HEK293 (cell line): ENCODE results near the gene AGPAT4.

ENCODE experiments used
- CTCF ChIA-PET: fragments of 350-600 bp; formaldehyde crosslinking; extraction: SDS; loops from one replicate; lab custom pipeline; 2021; ENCODE audit warnings: antibody characterized with exemption; lab: Yijun Ruan, JAX
- POLR2A ChIA-PET: fragments of 300-600 bp; formaldehyde crosslinking; extraction: SDS; loops from one replicate; lab custom pipeline; 2020; ENCODE audit warnings: antibody characterized with exemption, inconsistent platforms; lab: Yijun Ruan, JAX
- H3K27ac ChIP-seq: fragments of 200-500 bp; sonication (Bioruptor generic); 2 replicates; pipeline ENCODE4 v1.5.1; 2014; ENCODE audit warnings: low read depth, low read length, control low read depth, inconsistent platforms; ENCODE audit errors: extremely low read depth
- H3K36me3 ChIP-seq, 2 experiments: fragments of 200-500 bp in 1 of 2; sonication (Bioruptor generic) in 1 of 2; 1 replicate in 1 of 2; 2 replicates in 1 of 2; pipeline ENCODE4 v1.5.1; 2014 to 2017; ENCODE audit warnings: inconsistent platforms in 2 of 2, low read length in 2 of 2; ENCODE audit not compliant: control insufficient read depth in 2 of 2, insufficient read depth in 1 of 2
- H3K4me1 ChIP-seq: fragments of 200-500 bp; sonication (Bioruptor generic); 2 replicates; pipeline ENCODE4 v1.5.1; 2014; ENCODE audit warnings: mild to moderate bottlenecking, low read length, inconsistent platforms; ENCODE audit not compliant: control insufficient read depth, insufficient read depth
- H3K4me3 ChIP-seq: 2 replicates; pipeline ENCODE4 v1.5.1; 2011; ENCODE audit warnings: low read depth, mild to moderate bottlenecking, control low read depth, low read length, moderate library complexity
- H3K9me3 ChIP-seq: fragments of 200-500 bp; sonication (Bioruptor generic); 2 replicates; pipeline ENCODE4 v1.5.1; 2014; ENCODE audit warnings: low read depth, low read length, inconsistent platforms; ENCODE audit not compliant: control insufficient read depth, insufficient read depth
- BCL11B ChIP-seq: fragments of 450-650 bp; formaldehyde crosslinking; IDR thresholded peaks from 2 replicates; pipeline ENCODE4 v1.5.1; 2016; ENCODE audit warnings: low read depth, missing biosample characterization, missing genetic modification characterization
- HOXA7 ChIP-seq: sonication (generic); formaldehyde crosslinking; IDR thresholded peaks from 2 replicates; pipeline ENCODE4 v1.8.1; 2022; ENCODE audit warnings: missing genetic modification reagents, borderline replicate concordance
- IKZF3 ChIP-seq: fragments of 450-650 bp; IDR thresholded peaks from 2 replicates; pipeline ENCODE4 v1.5.0; 2018; ENCODE audit warnings: missing biosample characterization, mild to moderate bottlenecking, missing genetic modification characterization, moderate library complexity
- INSM2 ChIP-seq: fragments of 450-650 bp; formaldehyde crosslinking; IDR thresholded peaks from 2 replicates; pipeline ENCODE4 v1.5.1; 2016; ENCODE audit warnings: missing biosample characterization, missing genetic modification characterization
- KLF10 ChIP-seq: fragments of 450-650 bp; IDR thresholded peaks from 2 replicates; pipeline ENCODE4 v1.5.1; 2018; ENCODE audit warnings: missing biosample characterization, mild to moderate bottlenecking, missing genetic modification characterization
- MZF1 ChIP-seq: fragments of 450-650 bp; formaldehyde crosslinking; IDR thresholded peaks from 2 replicates; pipeline ENCODE4 v1.5.1; 2017; ENCODE audit warnings: missing biosample characterization, missing genetic modification characterization, borderline replicate concordance
- OSR2 ChIP-seq: fragments of 450-650 bp; formaldehyde crosslinking; IDR thresholded peaks from 2 replicates; pipeline ENCODE4 v1.5.1; 2016; ENCODE audit warnings: missing biosample characterization, missing genetic modification characterization
- PATZ1 ChIP-seq: fragments of 450-650 bp; formaldehyde crosslinking; IDR thresholded peaks from 2 replicates; pipeline ENCODE4 v1.5.1; 2016; ENCODE audit warnings: missing biosample characterization, missing genetic modification characterization
- ZBTB17 ChIP-seq: fragments of 450-650 bp; formaldehyde crosslinking; IDR thresholded peaks from 2 replicates; pipeline ENCODE4 v1.5.1; 2016; ENCODE audit warnings: missing biosample characterization, missing genetic modification characterization
- ZIC2 ChIP-seq: fragments of 450-650 bp; formaldehyde crosslinking; IDR thresholded peaks from 2 replicates; pipeline ENCODE4 v1.5.1; 2016; ENCODE audit warnings: missing biosample characterization, missing genetic modification characterization
- ZNF10 ChIP-seq: fragments of 450-650 bp; formaldehyde crosslinking; IDR thresholded peaks from 2 replicates; pipeline ENCODE4 v1.5.1; 2017; ENCODE audit warnings: missing biosample characterization, missing genetic modification characterization
- ZNF140 ChIP-seq: fragments of 450-650 bp; formaldehyde crosslinking; IDR thresholded peaks from 2 replicates; pipeline ENCODE4 v1.5.1; 2016; ENCODE audit warnings: missing biosample characterization, missing genetic modification characterization
- ZNF169 ChIP-seq: fragments of 450-650 bp; formaldehyde crosslinking; IDR thresholded peaks from 2 replicates; pipeline ENCODE4 v1.5.1; 2016; ENCODE audit warnings: missing biosample characterization, missing genetic modification characterization
- ZNF18 ChIP-seq: fragments of 450-650 bp; formaldehyde crosslinking; IDR thresholded peaks from 2 replicates; pipeline ENCODE4 v1.5.1; 2016; ENCODE audit warnings: missing biosample characterization, missing genetic modification characterization
- ZNF2 ChIP-seq: fragments of 450-650 bp; formaldehyde crosslinking; IDR thresholded peaks from 2 replicates; pipeline ENCODE4 v1.5.1; 2016; ENCODE audit warnings: missing biosample characterization, missing genetic modification characterization
- ZNF202 ChIP-seq: fragments of 450-650 bp; formaldehyde crosslinking; IDR thresholded peaks from 2 replicates; pipeline ENCODE4 v1.5.1; 2016; ENCODE audit warnings: missing biosample characterization, missing genetic modification characterization, borderline replicate concordance
- ZNF223 ChIP-seq: fragments of 450-650 bp; formaldehyde crosslinking; IDR thresholded peaks from 2 replicates; pipeline ENCODE4 v1.5.1; 2016; ENCODE audit warnings: missing biosample characterization, missing genetic modification characterization
- ZNF23 ChIP-seq: fragments of 450-650 bp; formaldehyde crosslinking; IDR thresholded peaks from 2 replicates; pipeline ENCODE4 v1.5.1; 2016; ENCODE audit warnings: missing biosample characterization, missing genetic modification characterization, borderline replicate concordance
- ZNF311 ChIP-seq: fragments of 450-650 bp; formaldehyde crosslinking; IDR thresholded peaks from 2 replicates; pipeline ENCODE4 v1.5.1; 2017; ENCODE audit warnings: missing biosample characterization, missing genetic modification characterization, borderline replicate concordance
- ZNF366 ChIP-seq: fragments of 450-650 bp; formaldehyde crosslinking; conservative IDR thresholded peaks from 2 replicates; pipeline ENCODE4 v1.5.1; 2016; ENCODE audit warnings: missing biosample characterization, missing genetic modification characterization
- ZNF510 ChIP-seq: fragments of 450-650 bp; formaldehyde crosslinking; IDR thresholded peaks from 2 replicates; pipeline ENCODE4 v1.5.1; 2018; ENCODE audit warnings: mild to moderate bottlenecking, missing genetic modification characterization, missing biosample characterization; ENCODE audit not compliant: insufficient replicate concordance
- ZNF529 ChIP-seq: fragments of 450-650 bp; formaldehyde crosslinking; IDR thresholded peaks from 2 replicates; pipeline ENCODE4 v1.5.1; 2017; ENCODE audit warnings: missing genetic modification characterization, missing biosample characterization; ENCODE audit not compliant: insufficient replicate concordance
- ZNF549 ChIP-seq: fragments of 450-650 bp; IDR thresholded peaks from 2 replicates; pipeline ENCODE4 v1.5.1; 2018; ENCODE audit warnings: missing biosample characterization, missing genetic modification characterization, mild to moderate bottlenecking, inconsistent platforms, moderate library complexity
- ZNF558 ChIP-seq: fragments of 450-650 bp; formaldehyde crosslinking; IDR thresholded peaks from 2 replicates; pipeline ENCODE4 v1.5.1; 2016; ENCODE audit warnings: missing biosample characterization, missing genetic modification characterization
- ZNF747 ChIP-seq: fragments of 450-650 bp; formaldehyde crosslinking; IDR thresholded peaks from 2 replicates; pipeline ENCODE4 v1.5.1; 2016; ENCODE audit warnings: missing biosample characterization, missing genetic modification characterization
- ZSCAN30 ChIP-seq: fragments of 450-650 bp; IDR thresholded peaks from 2 replicates; pipeline ENCODE4 v1.5.1; 2018; ENCODE audit warnings: missing biosample characterization, mild to moderate bottlenecking, missing genetic modification characterization, moderate library complexity
- TF ChIP-seq, protein P1 (sequence below): fragments of 450-650 bp; formaldehyde crosslinking; IDR thresholded peaks from 2 replicates; pipeline ENCODE4 v1.5.1; 2016; ENCODE audit warnings: missing biosample characterization, missing genetic modification characterization
- TF ChIP-seq, protein P2 (sequence below): fragments of 450-650 bp; formaldehyde crosslinking; conservative IDR thresholded peaks from 2 replicates; pipeline ENCODE4 v1.5.1; 2016; ENCODE audit warnings: low read depth, missing biosample characterization, missing genetic modification characterization

AGPAT4 gene

DNA sequence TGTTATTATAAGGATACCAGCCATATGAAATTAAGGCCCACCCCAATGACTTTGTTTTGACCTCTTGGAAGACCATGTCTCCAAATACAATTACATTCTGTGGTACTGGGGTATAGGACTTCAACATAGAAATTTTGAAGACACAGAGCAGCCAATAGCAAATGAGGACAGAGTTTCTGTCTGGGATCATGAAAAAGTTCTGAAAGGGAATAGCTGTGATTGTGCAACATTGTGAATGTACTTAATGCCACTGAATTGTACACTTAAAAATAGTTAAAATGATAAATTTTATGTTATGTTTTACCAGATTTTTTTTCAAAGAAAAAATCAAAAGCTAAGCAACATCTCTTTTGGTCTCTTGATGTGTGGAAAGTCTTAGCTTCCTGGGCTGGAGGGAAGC, 27.0 kb upstream of the AGPAT4 start:
- no peaks in the 10 kb centered on the region for H3K36me3 ChIP-seq
- TF ChIP-seq MZF1 (tag by site-specific recombination) (no peak), IKZF3 (tag by site-specific recombination) (no peak), INSM2 (tag by site-specific recombination) (no peak), ZNF169 (tag by site-specific recombination) (no peak), ZIC2 (tag by site-specific recombination) (no peak), OSR2 (tag by site-specific recombination) (no peak), ZNF366 (tag by site-specific recombination) (no peak), ZNF2 (tag by site-specific recombination) (no peak), ZNF202 (tag by site-specific recombination) (no peak), ZBTB17 (tag by site-specific recombination) (no peak), BCL11B (tag by site-specific recombination) (no peak), ZNF311 (tag by site-specific recombination) (no peak)
- TF ChIP-seq, protein P1, sequence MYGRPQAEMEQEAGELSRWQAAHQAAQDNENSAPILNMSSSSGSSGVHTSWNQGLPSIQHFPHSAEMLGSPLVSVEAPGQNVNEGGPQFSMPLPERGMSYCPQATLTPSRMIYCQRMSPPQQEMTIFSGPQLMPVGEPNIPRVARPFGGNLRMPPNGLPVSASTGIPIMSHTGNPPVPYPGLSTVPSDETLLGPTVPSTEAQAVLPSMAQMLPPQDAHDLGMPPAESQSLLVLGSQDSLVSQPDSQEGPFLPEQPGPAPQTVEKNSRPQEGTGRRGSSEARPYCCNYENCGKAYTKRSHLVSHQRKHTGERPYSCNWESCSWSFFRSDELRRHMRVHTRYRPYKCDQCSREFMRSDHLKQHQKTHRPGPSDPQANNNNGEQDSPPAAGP, result no peak
- TF ChIP-seq, protein P2, sequence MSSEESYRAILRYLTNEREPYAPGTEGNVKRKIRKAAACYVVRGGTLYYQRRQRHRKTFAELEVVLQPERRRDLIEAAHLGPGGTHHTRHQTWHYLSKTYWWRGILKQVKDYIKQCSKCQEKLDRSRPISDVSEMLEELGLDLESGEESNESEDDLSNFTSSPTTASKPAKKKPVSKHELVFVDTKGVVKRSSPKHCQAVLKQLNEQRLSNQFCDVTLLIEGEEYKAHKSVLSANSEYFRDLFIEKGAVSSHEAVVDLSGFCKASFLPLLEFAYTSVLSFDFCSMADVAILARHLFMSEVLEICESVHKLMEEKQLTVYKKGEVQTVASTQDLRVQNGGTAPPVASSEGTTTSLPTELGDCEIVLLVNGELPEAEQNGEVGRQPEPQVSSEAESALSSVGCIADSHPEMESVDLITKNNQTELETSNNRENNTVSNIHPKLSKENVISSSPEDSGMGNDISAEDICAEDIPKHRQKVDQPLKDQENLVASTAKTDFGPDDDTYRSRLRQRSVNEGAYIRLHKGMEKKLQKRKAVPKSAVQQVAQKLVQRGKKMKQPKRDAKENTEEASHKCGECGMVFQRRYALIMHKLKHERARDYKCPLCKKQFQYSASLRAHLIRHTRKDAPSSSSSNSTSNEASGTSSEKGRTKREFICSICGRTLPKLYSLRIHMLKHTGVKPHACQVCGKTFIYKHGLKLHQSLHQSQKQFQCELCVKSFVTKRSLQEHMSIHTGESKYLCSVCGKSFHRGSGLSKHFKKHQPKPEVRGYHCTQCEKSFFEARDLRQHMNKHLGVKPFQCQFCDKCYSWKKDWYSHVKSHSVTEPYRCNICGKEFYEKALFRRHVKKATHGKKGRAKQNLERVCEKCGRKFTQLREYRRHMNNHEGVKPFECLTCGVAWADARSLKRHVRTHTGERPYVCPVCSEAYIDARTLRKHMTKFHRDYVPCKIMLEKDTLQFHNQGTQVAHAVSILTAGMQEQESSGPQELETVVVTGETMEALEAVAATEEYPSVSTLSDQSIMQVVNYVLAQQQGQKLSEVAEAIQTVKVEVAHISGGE (tag by site-specific recombination), result no peak
- TF ChIP-seq, all 188 proteins: peak for 0
- H3K4me3 ChIP-seq, result no peak overlapping the region
- no peaks in the 10 kb centered on the region for H3K4me1 ChIP-seq
- H3K9me3 ChIP-seq, result no peaks in the 10 kb centered on the region
- ChIA-PET CTCF (no interaction called here), POLR2A (no interaction called here)
- no peak overlapping the region for H3K27ac ChIP-seq

DNA sequence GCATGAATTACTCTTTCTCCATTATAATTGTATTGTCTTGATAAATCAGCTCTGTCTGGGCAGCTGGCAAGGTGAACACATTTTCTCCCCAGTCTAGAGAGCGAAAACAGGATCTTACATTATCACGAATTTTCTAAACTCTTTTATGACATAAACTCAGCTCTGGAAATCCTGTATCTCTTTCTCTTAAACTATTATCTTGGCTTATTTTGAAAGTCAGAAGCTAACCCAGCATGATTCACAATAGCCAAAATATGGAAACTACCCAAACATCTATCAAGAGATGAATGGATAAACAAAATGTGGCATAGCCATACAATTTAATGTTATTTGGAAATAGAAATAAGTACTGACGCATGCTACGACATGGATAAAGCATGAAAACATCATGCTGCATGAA, 25.9 kb upstream of the AGPAT4 start:
- H3K4me3 ChIP-seq, result no peak overlapping the region
- no peaks in the 10 kb centered on the region for H3K36me3 ChIP-seq
- no peak overlapping the region for H3K27ac ChIP-seq
- H3K9me3 ChIP-seq, result no peaks in the 10 kb centered on the region
- ChIA-PET POLR2A (no interaction called here), CTCF (no interaction called here)
- H3K4me1 ChIP-seq, result no peaks in the 10 kb centered on the region
- TF ChIP-seq ZNF223 (tag by site-specific recombination) (no peak), ZNF10 (tag by site-specific recombination) (no peak), ZNF510 (tag by site-specific recombination) (no peak), HOXA7 (CRISPR knock-in tag) (no peak), ZSCAN30 (no peak), PATZ1 (tag by site-specific recombination) (no peak), ZNF18 (no peak), ZNF549 (no peak), KLF10 (tag by site-specific recombination) (no peak), ZNF529 (tag by site-specific recombination) (no peak), OSR2 (tag by site-specific recombination) (no peak), ZNF747 (no peak), ZNF558 (tag by site-specific recombination) (no peak), ZNF140 (tag by site-specific recombination) (no peak), ZNF23 (tag by site-specific recombination) (no peak)
